ENCODE results near the gene CIRBP. TPM values are rescaled to one million over a fixed set of nuclear protein-coding genes. Genes with fewer than 3 reads are reported as not detected.
A peak's percentile ranks its signal among the peaks of the same experiment; 100 is the strongest.

Gene CIRBP
- total and polyA plus RNA-seq, 2 of the 13 experiments (the other 11 are each of a cell fraction or from before 2014, with no cell fraction given) = 133 to 140 TPM

DNA sequence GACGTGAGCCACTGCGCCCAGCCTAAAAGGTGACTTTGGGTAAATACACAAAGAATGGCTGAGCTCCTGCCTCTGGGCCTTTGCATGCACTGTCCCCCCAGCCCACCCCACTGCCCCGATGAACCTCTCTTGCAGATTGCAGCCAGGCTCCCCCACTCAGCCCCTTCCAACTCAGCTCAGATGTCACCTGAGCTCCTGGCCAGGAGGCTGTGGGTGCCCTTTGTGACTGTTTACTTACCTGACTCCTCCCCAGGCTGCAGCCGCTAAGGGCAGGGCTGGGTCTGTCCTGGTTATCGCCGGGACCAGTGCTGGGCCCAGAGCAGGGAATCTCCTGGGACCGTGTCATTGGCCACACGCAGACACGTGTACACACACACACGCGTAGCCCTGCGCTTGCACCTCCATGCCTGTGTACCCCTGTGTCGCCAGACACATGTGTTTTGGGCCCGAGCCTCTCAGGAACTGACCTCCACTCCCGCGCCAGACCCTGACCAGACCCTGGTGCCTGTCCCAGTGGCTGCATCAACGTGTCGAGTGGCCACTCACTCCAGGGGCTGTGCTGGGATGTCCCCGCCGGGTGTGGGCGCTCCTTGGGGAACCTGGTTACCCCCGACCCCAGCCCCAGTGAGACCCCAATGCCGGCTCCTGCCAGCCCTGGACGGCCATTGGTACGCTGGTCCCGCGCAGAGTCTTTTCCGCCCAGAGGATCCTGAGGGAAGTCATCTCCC is 35.2 kb downstream of the CIRBP start (continued):
- TF ChIP-seq ZBTB39 (CRISPR knock-in tag; IDR thresholded peaks at IDR 0.05) = no peak
- TF ChIP-seq RBM22 (optimal IDR thresholded peaks at IDR 0.05; ENCODE audit: low read length) = no peak
- no peak for TF ChIP-seq CENPX (CRISPR knock-in tag; IDR thresholded peaks at IDR 0.05)
- no peak for TF ChIP-seq MAF1 (CRISPR knock-in tag; IDR thresholded peaks at IDR 0.05; ENCODE audit: borderline replicate concordance)
- TF ChIP-seq, protein P1, sequence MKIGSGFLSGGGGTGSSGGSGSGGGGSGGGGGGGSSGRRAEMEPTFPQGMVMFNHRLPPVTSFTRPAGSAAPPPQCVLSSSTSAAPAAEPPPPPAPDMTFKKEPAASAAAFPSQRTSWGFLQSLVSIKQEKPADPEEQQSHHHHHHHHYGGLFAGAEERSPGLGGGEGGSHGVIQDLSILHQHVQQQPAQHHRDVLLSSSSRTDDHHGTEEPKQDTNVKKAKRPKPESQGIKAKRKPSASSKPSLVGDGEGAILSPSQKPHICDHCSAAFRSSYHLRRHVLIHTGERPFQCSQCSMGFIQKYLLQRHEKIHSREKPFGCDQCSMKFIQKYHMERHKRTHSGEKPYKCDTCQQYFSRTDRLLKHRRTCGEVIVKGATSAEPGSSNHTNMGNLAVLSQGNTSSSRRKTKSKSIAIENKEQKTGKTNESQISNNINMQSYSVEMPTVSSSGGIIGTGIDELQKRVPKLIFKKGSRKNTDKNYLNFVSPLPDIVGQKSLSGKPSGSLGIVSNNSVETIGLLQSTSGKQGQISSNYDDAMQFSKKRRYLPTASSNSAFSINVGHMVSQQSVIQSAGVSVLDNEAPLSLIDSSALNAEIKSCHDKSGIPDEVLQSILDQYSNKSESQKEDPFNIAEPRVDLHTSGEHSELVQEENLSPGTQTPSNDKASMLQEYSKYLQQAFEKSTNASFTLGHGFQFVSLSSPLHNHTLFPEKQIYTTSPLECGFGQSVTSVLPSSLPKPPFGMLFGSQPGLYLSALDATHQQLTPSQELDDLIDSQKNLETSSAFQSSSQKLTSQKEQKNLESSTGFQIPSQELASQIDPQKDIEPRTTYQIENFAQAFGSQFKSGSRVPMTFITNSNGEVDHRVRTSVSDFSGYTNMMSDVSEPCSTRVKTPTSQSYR (CRISPR knock-in tag; IDR thresholded peaks at IDR 0.05; ENCODE audit: borderline replicate concordance) = no peak
- TF ChIP-seq ZSCAN20 (CRISPR knock-in tag; IDR thresholded peaks at IDR 0.05; ENCODE audit: borderline replicate concordance) = no peak
- no peak for TF ChIP-seq SOX13 (IDR thresholded peaks at IDR 0.05)
- peak in 1 of 2 experiments; percentile 27; a peak in 1 of 4 replicates for TF ChIP-seq SOX13 (CRISPR knock-in tag; conservative IDR thresholded peaks at IDR 0.05 in 1 of 2, IDR thresholded peaks at IDR 0.05 in 1 of 2)
- no peak for TF ChIP-seq ZNF598 (CRISPR knock-in tag; IDR thresholded peaks at IDR 0.05; ENCODE audit: borderline replicate concordance)
- TF ChIP-seq BCL6 (CRISPR knock-in tag; IDR thresholded peaks at IDR 0.05) = peak; percentile 30; the same call in 1 of the 2 replicates
- no peak for TF ChIP-seq ZNF337 (CRISPR knock-in tag; IDR thresholded peaks at IDR 0.05; ENCODE audit: borderline replicate concordance, low read depth)
- no peak for TF ChIP-seq CHCHD3 (CRISPR knock-in tag; IDR thresholded peaks at IDR 0.05)
- no peak for TF ChIP-seq IRF2 (CRISPR knock-in tag; IDR thresholded peaks at IDR 0.05)
- no peak for TF ChIP-seq TCF7 (IDR thresholded peaks at IDR 0.05; ENCODE audit: low read depth)
- TF ChIP-seq SCMH1 (CRISPR knock-in tag; IDR thresholded peaks at IDR 0.05; ENCODE audit: borderline replicate concordance) = no peak
- TF ChIP-seq, protein P2, sequence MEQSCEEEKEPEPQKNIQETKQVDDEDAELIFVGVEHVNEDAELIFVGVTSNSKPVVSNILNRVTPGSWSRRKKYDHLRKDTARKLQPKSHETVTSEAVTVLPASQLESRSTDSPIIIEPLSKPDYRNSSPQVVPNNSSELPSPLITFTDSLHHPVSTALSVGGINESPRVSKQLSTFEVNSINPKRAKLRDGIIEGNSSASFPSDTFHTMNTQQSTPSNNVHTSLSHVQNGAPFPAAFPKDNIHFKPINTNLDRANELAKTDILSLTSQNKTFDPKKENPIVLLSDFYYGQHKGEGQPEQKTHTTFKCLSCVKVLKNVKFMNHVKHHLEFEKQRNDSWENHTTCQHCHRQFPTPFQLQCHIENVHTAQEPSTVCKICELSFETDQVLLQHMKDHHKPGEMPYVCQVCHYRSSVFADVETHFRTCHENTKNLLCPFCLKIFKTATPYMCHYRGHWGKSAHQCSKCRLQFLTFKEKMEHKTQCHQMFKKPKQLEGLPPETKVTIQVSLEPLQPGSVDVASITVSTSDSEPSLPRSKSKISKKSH (CRISPR knock-in tag; IDR thresholded peaks at IDR 0.05; ENCODE audit: borderline replicate concordance) = no peak
- TF ChIP-seq MXD4 (CRISPR knock-in tag; IDR thresholded peaks at IDR 0.05) = 0 out of 2 replicates have a peak, but pooled peaks have one; percentile 6
- no peak for TF ChIP-seq NPAS2 (CRISPR knock-in tag; IDR thresholded peaks at IDR 0.05; ENCODE audit: borderline replicate concordance)
- TF ChIP-seq, protein P3, sequence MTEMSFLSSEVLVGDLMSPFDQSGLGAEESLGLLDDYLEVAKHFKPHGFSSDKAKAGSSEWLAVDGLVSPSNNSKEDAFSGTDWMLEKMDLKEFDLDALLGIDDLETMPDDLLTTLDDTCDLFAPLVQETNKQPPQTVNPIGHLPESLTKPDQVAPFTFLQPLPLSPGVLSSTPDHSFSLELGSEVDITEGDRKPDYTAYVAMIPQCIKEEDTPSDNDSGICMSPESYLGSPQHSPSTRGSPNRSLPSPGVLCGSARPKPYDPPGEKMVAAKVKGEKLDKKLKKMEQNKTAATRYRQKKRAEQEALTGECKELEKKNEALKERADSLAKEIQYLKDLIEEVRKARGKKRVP (CRISPR knock-in tag; IDR thresholded peaks at IDR 0.05) = no peak

All from HepG2 (cell line).